PC-9 (cell line): ENCODE results near the gene SLFN11.

Source experiments
- CTCF ChIP-seq: fragments of 200-600 bp; sonication (generic); conservative IDR thresholded peaks from 2 replicates; pipeline ENCODE4 v1.6.1; 2017; ENCODE audit warnings: mixed run types, antibody characterized with exemption, mild to moderate bottlenecking, moderate library complexity
- EZH2 ChIP-seq: fragments of 200-600 bp; sonication (generic); IDR thresholded peaks from 2 replicates; pipeline ENCODE4 v1.8.0; 2017; ENCODE audit warnings: antibody characterized with exemption, low read depth

GRCh38 chr17:35312346-35312745 lies 61.1 kb downstream of the SLFN11 start:
- TF ChIP-seq CTCF (no peak), EZH2 (no peak)
